Pons (tissue), 1 donor: ENCODE data around the gene KRTAP10-11.

Experiments used
- DNase-seq: peaks from one replicate; pipeline ENCODE4 v3.0.0-alpha.2; 2016; ENCODE audit warnings: low spot score

The KRTAP10-11 gene

GRCh38 chr21:44696572-44696971 is 50.4 kb downstream of the KRTAP10-11 start:
- DNase-seq: no peak
